ENCODE measurements around the gene SH3BP4. TPM values are rescaled to one million over a fixed set of nuclear protein-coding genes. Genes with fewer than 3 reads are reported as not detected.
"Not testable (repeated sequence)": the region's sequence is repeated elsewhere in the genome, so short reads cannot be mapped to it uniquely, and the experiment has no call there.

SH3BP4 gene
- total RNA-seq, 1 donor from 2014 or later: 19.2 TPM

GRCh38 chr2:235054919-235055318 is 103.1 kb downstream of the SH3BP4 start:
- H3K27ac ChIP-seq: no peak overlapping the region
- TF ChIP-seq POLR2A (IDR thresholded peaks at IDR 0.05): no peak
- TF ChIP-seq CTCF (IDR thresholded peaks at IDR 0.05): no peak
- TF ChIP-seq POLR2AphosphoS5 (IDR thresholded peaks at IDR 0.05; ENCODE audit: insufficient read depth in 1 of 2, low read depth in 1 of 2): no peak
- no peak overlapping the region for H3K4me3 ChIP-seq
- H3K27me3 ChIP-seq: no peaks in the 10 kb centered on the region
- intact Hi-C loops (cut with DNase I): no loop called here
- DNase-seq (ENCODE audit: extremely low spot score in 2 of 2): no peak
- peaks cover 15% of the 10 kb centered on the region for H3K4me1 ChIP-seq
- H3K36me3 ChIP-seq: peaks cover 0 to 18% of the 10 kb centered on the region in 2 donors
- H3K9me3 ChIP-seq: no peaks in the 10 kb centered on the region

- H3K27me3 ChIP-seq: no peaks in the 10 kb centered on the region
- DNase-seq (ENCODE audit: extremely low spot score in 2 of 2): no peak
- no peaks in the 10 kb centered on the region for H3K9me3 ChIP-seq
- intact Hi-C loops (cut with DNase I): no loop called here
- TF ChIP-seq POLR2AphosphoS5 (IDR thresholded peaks at IDR 0.05; ENCODE audit: insufficient read depth in 1 of 2, low read depth in 1 of 2) (no peak), CTCF (IDR thresholded peaks at IDR 0.05) (peak in 1 of 3 experiments; percentile 41)
- H3K4me1 ChIP-seq: peaks cover 7% of the 10 kb centered on the region
- H3K4me3 ChIP-seq: no peak overlapping the region
- peaks cover 0 to 18% of the 10 kb centered on the region in 2 donors for H3K36me3 ChIP-seq
- no peak overlapping the region for H3K27ac ChIP-seq
Observed at GRCh38 chr2:235055891-235056516, 104.2 kb downstream of the SH3BP4 start.

- no peak for DNase-seq (ENCODE audit: extremely low spot score in 2 of 2)
- H3K36me3 ChIP-seq: peaks cover 0 to 18% of the 10 kb centered on the region in 2 donors
- no peaks in the 10 kb centered on the region for H3K27me3 ChIP-seq
- TF ChIP-seq POLR2AphosphoS5 (IDR thresholded peaks at IDR 0.05; ENCODE audit: insufficient read depth in 1 of 2, low read depth in 1 of 2) (no peak), POLR2A (IDR thresholded peaks at IDR 0.05) (no peak), CTCF (IDR thresholded peaks at IDR 0.05) (no peak)
- intact Hi-C loops (cut with DNase I): no loop called here
- no peaks in the 10 kb centered on the region for H3K9me3 ChIP-seq
- H3K4me3 ChIP-seq: no peak overlapping the region
- no peak overlapping the region for H3K27ac ChIP-seq
- H3K4me1 ChIP-seq: no peaks in the 10 kb centered on the region
Observed at GRCh38 chr2:235056768-235057167, 105.0 kb downstream of the SH3BP4 start.

GRCh38 chr2:235057616-235058015 is 105.8 kb downstream of the SH3BP4 start:
- H3K27me3 ChIP-seq; intact Hi-C loops (cut with DNase I); H3K27ac ChIP-seq; H3K9me3 ChIP-seq; H3K4me3 ChIP-seq; DNase-seq (ENCODE audit: extremely low spot score in 2 of 2); H3K4me1 ChIP-seq: not testable (repeated sequence)
- H3K36me3 ChIP-seq: peaks cover 0 to 16% of the 10 kb centered on the region in 2 donors

GRCh38 chr2:235059161-235059560 is 107.3 kb downstream of the SH3BP4 start:
- H3K9me3 ChIP-seq: no peaks in the 10 kb centered on the region
- no peaks in the 10 kb centered on the region for H3K27me3 ChIP-seq
- peaks cover 0 to under 1% of the 10 kb centered on the region in 2 donors for H3K36me3 ChIP-seq
- no peak overlapping the region for H3K4me3 ChIP-seq
- no peaks in the 10 kb centered on the region for H3K4me1 ChIP-seq
- no peak for DNase-seq (ENCODE audit: extremely low spot score in 2 of 2)
- no peak for TF ChIP-seq CTCF (IDR thresholded peaks at IDR 0.05)
- no peak for TF ChIP-seq POLR2AphosphoS5 (IDR thresholded peaks at IDR 0.05; ENCODE audit: insufficient read depth in 1 of 2, low read depth in 1 of 2)
- TF ChIP-seq POLR2A (IDR thresholded peaks at IDR 0.05): no peak
- intact Hi-C loops (cut with DNase I): no loop called here
- H3K27ac ChIP-seq: no peak overlapping the region

Measured in vagina (tissue), 2 donors.